ENCODE results near the gene NARS2.

DNA sequence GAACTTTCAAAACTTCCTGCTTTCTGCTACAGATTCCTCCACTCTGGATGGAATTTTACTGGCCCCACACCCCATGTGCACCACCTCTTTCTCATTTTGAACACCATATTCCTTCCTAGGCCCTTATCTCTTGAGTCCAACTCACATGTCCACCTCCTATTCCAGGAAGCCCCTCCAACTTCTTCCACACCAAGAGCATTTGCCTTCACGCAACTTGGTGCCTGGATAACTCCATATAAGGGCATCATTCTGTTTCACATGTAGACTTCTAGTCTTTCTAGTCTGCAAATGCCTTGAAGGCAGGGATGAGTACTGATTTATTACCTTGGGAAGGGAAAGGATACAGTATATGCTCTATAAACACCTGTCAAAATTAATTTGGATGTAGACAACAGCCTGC, 174.5 kb downstream of the NARS2 start:
- TF ChIP-seq, protein P1, sequence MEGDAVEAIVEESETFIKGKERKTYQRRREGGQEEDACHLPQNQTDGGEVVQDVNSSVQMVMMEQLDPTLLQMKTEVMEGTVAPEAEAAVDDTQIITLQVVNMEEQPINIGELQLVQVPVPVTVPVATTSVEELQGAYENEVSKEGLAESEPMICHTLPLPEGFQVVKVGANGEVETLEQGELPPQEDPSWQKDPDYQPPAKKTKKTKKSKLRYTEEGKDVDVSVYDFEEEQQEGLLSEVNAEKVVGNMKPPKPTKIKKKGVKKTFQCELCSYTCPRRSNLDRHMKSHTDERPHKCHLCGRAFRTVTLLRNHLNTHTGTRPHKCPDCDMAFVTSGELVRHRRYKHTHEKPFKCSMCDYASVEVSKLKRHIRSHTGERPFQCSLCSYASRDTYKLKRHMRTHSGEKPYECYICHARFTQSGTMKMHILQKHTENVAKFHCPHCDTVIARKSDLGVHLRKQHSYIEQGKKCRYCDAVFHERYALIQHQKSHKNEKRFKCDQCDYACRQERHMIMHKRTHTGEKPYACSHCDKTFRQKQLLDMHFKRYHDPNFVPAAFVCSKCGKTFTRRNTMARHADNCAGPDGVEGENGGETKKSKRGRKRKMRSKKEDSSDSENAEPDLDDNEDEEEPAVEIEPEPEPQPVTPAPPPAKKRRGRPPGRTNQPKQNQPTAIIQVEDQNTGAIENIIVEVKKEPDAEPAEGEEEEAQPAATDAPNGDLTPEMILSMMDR (IDR thresholded peaks at IDR 0.05; ENCODE audit: low read depth, low read length), result no peak
- no peak for TF ChIP-seq POLR2A (IDR thresholded peaks at IDR 0.05; ENCODE audit: extremely low read depth, insufficient read length)
- TF ChIP-seq, protein P2, sequence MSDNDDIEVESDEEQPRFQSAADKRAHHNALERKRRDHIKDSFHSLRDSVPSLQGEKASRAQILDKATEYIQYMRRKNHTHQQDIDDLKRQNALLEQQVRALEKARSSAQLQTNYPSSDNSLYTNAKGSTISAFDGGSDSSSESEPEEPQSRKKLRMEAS (IDR thresholded peaks at IDR 0.05; ENCODE audit: low read depth, low read length), result no peak

Data from NB4 (cell line).